ENCODE measurements around the gene TBXA2R.
A peak's percentile ranks its signal among the peaks of the same experiment; 100 is the strongest.
"Not testable (repeated sequence)": the region's sequence is repeated elsewhere in the genome, so short reads cannot be mapped to it uniquely, and the experiment has no call there.

The TBXA2R gene

GRCh38 chr19:3604987-3605343 is 1.7 kb downstream of the TBXA2R start:
- DNase-seq, result no peak

GRCh38 chr19:3604227-3604986 is 2.3 kb downstream of the TBXA2R start:
- no peak for DNase-seq

- DNase-seq, result no peak
Observed at GRCh38 chr19:3603121-3603811, 3.4 kb downstream of the TBXA2R start.

- DNase-seq, result no peak
Observed at GRCh38 chr19:3601021-3601420, 5.7 kb downstream of the TBXA2R start.

- DNase-seq, result no peak
Observed at GRCh38 chr19:3599776-3600187, 6.9 kb downstream of the TBXA2R start.

- no peak for DNase-seq
Observed at GRCh38 chr19:3595521-3596061, 11.1 kb downstream of the TBXA2R start.

GRCh38 chr19:3593156-3593555 is 13.5 kb downstream of the TBXA2R start:
- no peak for DNase-seq

- DNase-seq, result no peak
Observed at GRCh38 chr19:3591876-3592613, 14.6 kb downstream of the TBXA2R start.

- DNase-seq, result no peak
Observed at GRCh38 chr19:3590991-3591659, 15.6 kb downstream of the TBXA2R start.

GRCh38 chr19:3589949-3590348 is 16.7 kb downstream of the TBXA2R start:
- DNase-seq, result no peak

GRCh38 chr19:3589439-3589838 is 17.2 kb downstream of the TBXA2R start:
- no peak for DNase-seq

GRCh38 chr19:3586707-3587346 is 19.8 kb downstream of the TBXA2R start:
- DNase-seq, result no peak

- peak; percentile 45 to 50 for DNase-seq
Observed at GRCh38 chr19:3586127-3586626, 20.5 kb downstream of the TBXA2R start.

GRCh38 chr19:3585301-3586126 is 21.2 kb downstream of the TBXA2R start, which contains the start of gene GIPC3:
GIPC3 (plus strand) TSS chr19:3585478; CDS start chr19:3585598, 120 bp downstream.
- DNase-seq, result no peak

GRCh38 chr19:3584036-3584802 is 22.5 kb downstream of the TBXA2R start:
- not testable (repeated sequence) for DNase-seq

- DNase-seq, result not testable (repeated sequence)
Observed at GRCh38 chr19:3581792-3582191, 24.9 kb downstream of the TBXA2R start.

- DNase-seq, result no peak
Observed at GRCh38 chr19:3580156-3580934, 26.3 kb downstream of the TBXA2R start.

GRCh38 chr19:3578390-3578789 is 28.3 kb downstream of the TBXA2R start:
- DNase-seq, result no peak

GRCh38 chr19:3577723-3578344 is 28.8 kb downstream of the TBXA2R start:
- DNase-seq, result no peak

All from activated CD4-positive, alpha-beta T cell treated with anti-CD3 and anti-CD28 coated beads for 4 hours (primary cell).